HG03342 (cell line): ENCODE measurements around the gene COL8A1.

Experiments
- ATAC-seq: cut with Tn5 transposase; IDR thresholded peaks from one replicate; pipeline ENCODE4 v1.9.1; 2021; ENCODE audit warnings: mild to moderate bottlenecking, moderate library complexity; ENCODE audit not compliant: unreplicated experiment

COL8A1 gene

GRCh38 chr3:99637368-99638111 lies 854 bp upstream of the COL8A1 start:
- no peak for ATAC-seq

GRCh38 chr3:99639579-99639978 lies 1.2 kb downstream of the COL8A1 start:
- no peak for ATAC-seq

- ATAC-seq = no peak
Observed at GRCh38 chr3:99640214-99640851, 1.9 kb downstream of the COL8A1 start.

GRCh38 chr3:99641480-99641879 lies 3.1 kb downstream of the COL8A1 start:
- no peak for ATAC-seq

GRCh38 chr3:99641982-99642381 lies 3.6 kb downstream of the COL8A1 start:
- ATAC-seq = no peak

GRCh38 chr3:99644017-99644416 lies 5.6 kb downstream of the COL8A1 start:
- no peak for ATAC-seq

- ATAC-seq = no peak
Observed at GRCh38 chr3:99644746-99645145, 6.4 kb downstream of the COL8A1 start.

GRCh38 chr3:99645277-99646106 lies 7.1 kb downstream of the COL8A1 start:
- ATAC-seq = no peak

- no peak for ATAC-seq
Observed at GRCh38 chr3:99646107-99646435, 7.7 kb downstream of the COL8A1 start.

- ATAC-seq = no peak
Observed at GRCh38 chr3:99647081-99647480, 8.7 kb downstream of the COL8A1 start.

- no peak for ATAC-seq
Observed at GRCh38 chr3:99648101-99648500, 9.7 kb downstream of the COL8A1 start.

GRCh38 chr3:99648516-99648915 lies 10.1 kb downstream of the COL8A1 start:
- ATAC-seq = no peak

- ATAC-seq = no peak
Observed at GRCh38 chr3:99651531-99651930, 13.1 kb downstream of the COL8A1 start.

- ATAC-seq = no peak
Observed at GRCh38 chr3:99656624-99657023, 18.2 kb downstream of the COL8A1 start.

GRCh38 chr3:99658274-99658673 lies 19.9 kb downstream of the COL8A1 start:
- ATAC-seq = no peak

GRCh38 chr3:99659032-99659431 lies 20.6 kb downstream of the COL8A1 start:
- no peak for ATAC-seq

GRCh38 chr3:99659951-99660350 lies 21.6 kb downstream of the COL8A1 start:
- no peak for ATAC-seq

GRCh38 chr3:99662838-99663570 lies 24.6 kb downstream of the COL8A1 start:
- no peak for ATAC-seq

GRCh38 chr3:99663977-99664376 lies 25.6 kb downstream of the COL8A1 start:
- ATAC-seq = no peak

GRCh38 chr3:99665017-99665416 lies 26.6 kb downstream of the COL8A1 start:
- ATAC-seq = no peak

GRCh38 chr3:99666201-99666600 lies 27.8 kb downstream of the COL8A1 start:
- ATAC-seq = no peak
